ENCODE measurements around the gene OR2Z1. TPM values are rescaled to one million over a fixed set of nuclear protein-coding genes. Genes with fewer than 3 reads are reported as not detected.

OR2Z1 gene
- total RNA-seq, 6 experiments from 2014 or later: not detected

- H3K36me3 Mint-ChIP-seq (ENCODE audit: low read depth): 0 out of 2 replicates have a peak, but pooled peaks cover 4% of the 10 kb centered on the region
- no peaks in the 10 kb centered on the region; the same call in 1 of the 2 replicates for H3K4me1 Mint-ChIP-seq (ENCODE audit: low read depth)
- no peak for TF ChIP-seq CTCF (IDR thresholded peaks at IDR 0.05)
- no peak overlapping the region for H3K4me3 Mint-ChIP-seq
- no peak for DNase-seq
- H3K27ac Mint-ChIP-seq: no peak overlapping the region
- H3K27me3 Mint-ChIP-seq (ENCODE audit: insufficient read depth): no peaks in the 10 kb centered on the region; the same call in 1 of the 2 replicates
- H3K9me3 Mint-ChIP-seq: peaks cover 36% of the 10 kb centered on the region
These were observed 32.5 kb upstream of the OR2Z1 start for GRCh38 chr19:8688930-8689329.

- no peak overlapping the region for H3K27ac Mint-ChIP-seq
- no peak overlapping the region for H3K4me3 Mint-ChIP-seq
- no peaks in the 10 kb centered on the region; the same call in 1 of the 2 replicates for H3K27me3 Mint-ChIP-seq (ENCODE audit: insufficient read depth)
- no peak for TF ChIP-seq CTCF (IDR thresholded peaks at IDR 0.05)
- DNase-seq: no peak
- no peaks in the 10 kb centered on the region; the same call in 1 of the 2 replicates for H3K4me1 Mint-ChIP-seq (ENCODE audit: low read depth)
- H3K9me3 Mint-ChIP-seq: peaks cover 41% of the 10 kb centered on the region
- 0 out of 2 replicates have a peak, but pooled peaks cover 4% of the 10 kb centered on the region for H3K36me3 Mint-ChIP-seq (ENCODE audit: low read depth)
These were observed 30.5 kb upstream of the OR2Z1 start for GRCh38 chr19:8690753-8691539.

DNA sequence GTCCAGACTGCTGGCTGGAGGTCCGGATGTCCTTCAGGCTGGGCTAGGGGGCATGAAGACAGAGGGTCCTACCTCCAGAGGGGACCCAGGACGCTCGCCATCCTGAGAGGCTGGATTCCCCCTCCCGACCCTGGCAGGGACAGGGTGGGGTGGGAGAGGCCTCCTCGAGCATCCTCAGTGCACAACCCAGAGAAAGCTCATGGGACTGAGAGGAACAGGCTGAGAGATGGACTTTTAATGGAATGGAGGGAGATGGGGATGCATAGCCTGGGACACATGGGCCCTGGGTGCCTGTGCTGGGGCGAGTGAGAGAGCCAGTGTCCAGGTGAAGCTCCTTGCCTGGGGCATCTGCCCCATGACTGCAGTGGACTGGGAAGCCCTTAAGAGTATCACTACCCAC is 25.9 kb upstream of the OR2Z1 start:
- no peak overlapping the region for H3K27ac Mint-ChIP-seq
- no peaks in the 10 kb centered on the region for H3K4me1 Mint-ChIP-seq (ENCODE audit: low read depth)
- TF ChIP-seq CTCF (IDR thresholded peaks at IDR 0.05): no peak
- H3K36me3 Mint-ChIP-seq (ENCODE audit: low read depth): peaks cover 1% of the 10 kb centered on the region; the same call in 1 of the 2 replicates
- H3K9me3 Mint-ChIP-seq: peaks cover 54% of the 10 kb centered on the region
- DNase-seq: no peak
- no peak overlapping the region for H3K4me3 Mint-ChIP-seq
- no peaks in the 10 kb centered on the region; the same call in 1 of the 2 replicates for H3K27me3 Mint-ChIP-seq (ENCODE audit: insufficient read depth)

GRCh38 chr19:8695911-8696310 is 25.5 kb upstream of the OR2Z1 start:
- no peak for DNase-seq
- no peak overlapping the region for H3K27ac Mint-ChIP-seq
- H3K4me3 Mint-ChIP-seq: no peak overlapping the region
- no peaks in the 10 kb centered on the region; the same call in 1 of the 2 replicates for H3K36me3 Mint-ChIP-seq (ENCODE audit: low read depth)
- no peaks in the 10 kb centered on the region for H3K4me1 Mint-ChIP-seq (ENCODE audit: low read depth)
- peaks cover 54% of the 10 kb centered on the region for H3K9me3 Mint-ChIP-seq
- H3K27me3 Mint-ChIP-seq (ENCODE audit: insufficient read depth): no peaks in the 10 kb centered on the region; the same call in 1 of the 2 replicates
- TF ChIP-seq CTCF (IDR thresholded peaks at IDR 0.05): no peak

DNA sequence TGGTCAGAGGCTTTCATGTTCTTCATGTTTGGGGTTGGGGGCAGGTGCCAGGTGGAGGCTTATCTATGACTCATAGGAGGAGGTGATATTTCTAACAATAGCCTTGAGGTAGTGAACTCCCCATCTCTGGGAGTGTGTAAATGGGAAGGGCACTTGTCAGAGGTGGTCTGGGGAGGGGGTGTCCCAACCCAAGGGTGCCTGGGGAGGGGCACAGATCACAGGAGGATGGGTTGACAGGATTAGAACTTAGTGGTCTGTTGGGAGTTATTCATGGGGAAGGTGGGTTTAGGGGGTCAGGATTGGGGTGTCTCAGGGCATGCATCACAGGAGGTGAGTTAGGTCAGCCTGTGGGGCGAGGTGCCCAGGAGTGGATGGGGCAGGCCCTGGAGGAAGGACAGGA is 24.4 kb upstream of the OR2Z1 start:
- no peak for DNase-seq
- Mint-ChIP-seq H3K27me3 (ENCODE audit: insufficient read depth) (no peaks in the 10 kb centered on the region; the same call in 1 of the 2 replicates), H3K9me3 (peaks cover 50% of the 10 kb centered on the region), H3K36me3 (ENCODE audit: low read depth) (no peaks in the 10 kb centered on the region; the same call in 1 of the 2 replicates), H3K4me1 (ENCODE audit: low read depth) (no peaks in the 10 kb centered on the region), H3K27ac (no peak overlapping the region), H3K4me3 (no peak overlapping the region)
- TF ChIP-seq CTCF (IDR thresholded peaks at IDR 0.05): no peak

Data from HFFc6 (cell line).